Upper lobe of left lung (tissue), 6 donors: ENCODE measurements around the gene ALPP. TPM values are rescaled to one million over a fixed set of nuclear protein-coding genes. Genes with fewer than 3 reads are reported as not detected.
"Not testable (repeated sequence)": the region's sequence is repeated elsewhere in the genome, so short reads cannot be mapped to it uniquely, and the experiment has no call there.

Experiments
- ATAC-seq, 2 donors: fragments of 200-7000 bp; cut with Tn5 transposase; one replicate each; pipeline ENCODE4 v1.9.1; 2022; ENCODE audit warnings: mild to moderate bottlenecking in 2 of 2, moderate library complexity in 2 of 2; ENCODE audit not compliant: low FRiP score in 2 of 2
- DNase-seq, 2 donors: peaks; one replicate each; pipeline ENCODE4 v3.0.0-alpha.2; 2019 to 2020
- H3K27ac ChIP-seq, 4 donors: fragments of 200-600 bp; sonication (generic); one replicate each; pipeline ENCODE4 v1.5.1; 2016 to 2019
- H3K27me3 ChIP-seq, 4 donors: fragments of 200-600 bp; sonication (generic); one replicate each; pipeline ENCODE4 v1.5.1; 2017 to 2019
- H3K36me3 ChIP-seq, 4 donors: fragments of 200-600 bp; sonication (generic); one replicate each; pipeline ENCODE4 v1.5.1; 2016 to 2019
- H3K4me1 ChIP-seq, 4 donors: fragments of 200-600 bp; sonication (generic); one replicate each; pipeline ENCODE4 v1.5.1; 2018 to 2019
- H3K4me3 ChIP-seq, 4 donors: fragments of 200-600 bp; sonication (generic); one replicate each; pipeline ENCODE4 v1.5.1; 2017 to 2019; ENCODE audit warnings: mild to moderate bottlenecking in 2 of 4, moderate library complexity in 1 of 4
- H3K9me3 ChIP-seq, 4 donors: fragments of 200-600 bp; sonication (generic); one replicate each; pipeline ENCODE4 v1.5.1; 2018 to 2019
- EP300 ChIP-seq, 4 donors: sonication (generic); formaldehyde crosslinking; IDR thresholded peaks; one replicate each; pipeline ENCODE4 v1.5.1; 2017; ENCODE audit warnings: antibody characterized with exemption in 4 of 4, control low read depth in 2 of 4
- POLR2A ChIP-seq, 4 donors: fragments of 450-650 bp; IDR thresholded peaks; one replicate each; pipeline ENCODE4 v1.5.1; 2016 to 2017; ENCODE audit warnings: antibody characterized with exemption in 4 of 4, mild to moderate bottlenecking in 2 of 4
- POLR2AphosphoS5 ChIP-seq, 2 donors: sonication (generic); formaldehyde crosslinking; IDR thresholded peaks; one replicate each; pipeline ENCODE4 v1.5.1; 2017; ENCODE audit warnings: antibody characterized with exemption in 2 of 2
- WGBS, 2 donors: methylation state at CpG; one replicate each; pipeline ENCODE4 v1.1.5; 2017 to 2018; 5-methylcytosine and 5-hydroxymethylcytosine counted together
- small RNA-seq, 4 donors: library from RNA; depleted of rRNA; stranded (forward); fragments of <200 nt; gene quantifications; one replicate each; pipeline ENCODE3, GENCODE V24; 2016
- total RNA-seq, 6 donors: library from RNA; depleted of rRNA in 4 of 6; stranded (reverse); fragments of >200 nt in 4 of 6; gene quantifications; one replicate each; pipeline versions ENCODE4 v1.1.0 to v1.2.1, GENCODE V29; 2016 to 2021
- TF ChIP-seq, protein P1 (sequence below), 6 experiments: fragments of 450-650 bp in 4 of 6; fragments of 200-600 bp in 2 of 6; sonication (generic) in 2 of 6; IDR thresholded peaks; one replicate each; pipeline ENCODE4 v1.5.1; 2016 to 2019; ENCODE audit warnings: antibody characterized with exemption in 6 of 6
- donor health status: DM: no; HTN: no; CAD: no; lungs with moderate emphysema.
- donor health status: DM: no; HTN: yes; CAD: no; lungs with severe emphysema.

Gene ALPP
- total RNA-seq, 6 donors from 2014 or later = 4.8 to 59.1 (median 30.8) TPM

DNA sequence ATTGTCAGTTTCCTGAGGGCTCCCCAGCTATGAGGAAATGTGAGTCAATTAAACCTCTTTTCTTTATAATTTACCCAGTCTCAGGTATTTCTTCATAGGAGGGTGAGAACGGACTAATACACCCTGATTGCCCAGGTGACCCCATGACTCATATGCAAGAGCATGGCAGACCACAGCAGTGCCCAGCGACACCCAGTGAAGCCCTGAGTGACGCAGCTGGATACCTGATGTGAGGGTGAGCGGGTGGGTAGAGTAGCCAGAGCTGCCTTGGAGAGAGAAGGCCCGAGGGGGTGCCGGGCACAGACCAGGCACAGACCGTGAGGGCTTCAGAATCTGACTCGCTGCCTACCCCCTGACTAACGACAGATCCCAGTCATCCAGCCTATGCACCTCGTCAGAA lies 43.5 kb downstream of the ALPP start:
- WGBS, 2 donors = 89 to 96% methylated on average over 10 of the region's 10 CpGs
- H3K36me3 ChIP-seq = no peaks in the 10 kb centered on the region
- peaks cover 0 to 10% (median 0%) of the 10 kb centered on the region in 4 donors for H3K9me3 ChIP-seq
- H3K27ac ChIP-seq = no peak overlapping the region
- ATAC-seq = no peak
- H3K27me3 ChIP-seq = peaks cover 0 to 33% (median 14%) of the 10 kb centered on the region in 4 donors
- no peak for TF ChIP-seq POLR2AphosphoS5 (IDR thresholded peaks at IDR 0.05)
- TF ChIP-seq, protein P1, sequence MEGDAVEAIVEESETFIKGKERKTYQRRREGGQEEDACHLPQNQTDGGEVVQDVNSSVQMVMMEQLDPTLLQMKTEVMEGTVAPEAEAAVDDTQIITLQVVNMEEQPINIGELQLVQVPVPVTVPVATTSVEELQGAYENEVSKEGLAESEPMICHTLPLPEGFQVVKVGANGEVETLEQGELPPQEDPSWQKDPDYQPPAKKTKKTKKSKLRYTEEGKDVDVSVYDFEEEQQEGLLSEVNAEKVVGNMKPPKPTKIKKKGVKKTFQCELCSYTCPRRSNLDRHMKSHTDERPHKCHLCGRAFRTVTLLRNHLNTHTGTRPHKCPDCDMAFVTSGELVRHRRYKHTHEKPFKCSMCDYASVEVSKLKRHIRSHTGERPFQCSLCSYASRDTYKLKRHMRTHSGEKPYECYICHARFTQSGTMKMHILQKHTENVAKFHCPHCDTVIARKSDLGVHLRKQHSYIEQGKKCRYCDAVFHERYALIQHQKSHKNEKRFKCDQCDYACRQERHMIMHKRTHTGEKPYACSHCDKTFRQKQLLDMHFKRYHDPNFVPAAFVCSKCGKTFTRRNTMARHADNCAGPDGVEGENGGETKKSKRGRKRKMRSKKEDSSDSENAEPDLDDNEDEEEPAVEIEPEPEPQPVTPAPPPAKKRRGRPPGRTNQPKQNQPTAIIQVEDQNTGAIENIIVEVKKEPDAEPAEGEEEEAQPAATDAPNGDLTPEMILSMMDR (IDR thresholded peaks at IDR 0.05) = no peak
- no peak for TF ChIP-seq POLR2A (IDR thresholded peaks at IDR 0.05)
- TF ChIP-seq EP300 (IDR thresholded peaks at IDR 0.05) = no peak
- H3K4me3 ChIP-seq = no peak overlapping the region
- no peak for DNase-seq
- peaks cover 13 to 32% (median 28%) of the 10 kb centered on the region in 4 donors for H3K4me1 ChIP-seq

DNA sequence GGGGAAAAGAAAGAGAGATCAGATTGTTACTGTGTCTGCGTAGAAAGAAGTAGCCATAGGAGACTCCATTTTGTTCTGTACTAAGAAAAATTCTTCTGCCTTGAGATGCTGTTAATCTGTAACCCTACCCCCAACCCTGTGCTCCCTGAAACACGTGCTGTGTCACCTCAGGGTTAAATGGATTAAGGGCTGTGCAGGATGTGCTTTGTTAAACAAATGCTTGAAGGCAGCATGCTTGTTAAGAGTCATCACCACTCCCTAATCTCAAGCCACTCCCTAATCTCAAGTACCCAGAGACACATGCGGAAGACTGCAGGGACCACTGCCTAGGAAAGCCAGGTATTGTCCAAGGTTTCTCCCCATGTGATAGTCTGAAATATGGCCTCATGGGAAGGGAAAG lies 44.4 kb downstream of the ALPP start:
- H3K27ac ChIP-seq, H3K4me3 ChIP-seq, DNase-seq, ATAC-seq, H3K36me3 ChIP-seq: not testable (repeated sequence)
- Histone ChIP-seq H3K9me3 (peaks cover 0 to 10% (median 0%) of the 10 kb centered on the region in 4 donors), H3K4me1 (peaks cover 13 to 32% (median 28%) of the 10 kb centered on the region in 4 donors), H3K27me3 (peaks cover 0 to 33% (median 14%) of the 10 kb centered on the region in 4 donors)
- 50 to 64% methylated on average over 1 to 3 of the region's 3 CpGs for WGBS, 2 donors

DNA sequence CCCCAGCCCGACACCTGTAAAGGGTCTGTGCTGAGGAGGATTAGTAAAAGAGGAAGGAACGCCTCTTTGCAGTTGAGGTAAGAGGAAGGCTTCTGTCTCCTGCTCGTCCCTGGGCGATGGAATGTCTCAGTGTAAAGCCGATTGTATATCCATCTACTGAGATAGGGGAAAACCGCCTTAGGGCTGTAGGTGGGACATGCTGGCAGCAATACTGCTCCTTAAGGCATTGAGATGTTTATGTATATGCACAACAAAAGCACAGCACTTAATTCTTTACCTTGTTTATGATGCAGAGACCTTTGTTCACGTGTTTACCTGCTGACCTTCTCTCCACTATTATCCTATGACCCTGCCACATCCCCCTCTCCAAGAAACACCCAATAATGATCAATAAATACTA lies 44.9 kb downstream of the ALPP start:
- H3K36me3 ChIP-seq = not testable (repeated sequence)
- WGBS, 2 donors = 49 to 56% methylated on average over 7 of the region's 7 CpGs

DNA sequence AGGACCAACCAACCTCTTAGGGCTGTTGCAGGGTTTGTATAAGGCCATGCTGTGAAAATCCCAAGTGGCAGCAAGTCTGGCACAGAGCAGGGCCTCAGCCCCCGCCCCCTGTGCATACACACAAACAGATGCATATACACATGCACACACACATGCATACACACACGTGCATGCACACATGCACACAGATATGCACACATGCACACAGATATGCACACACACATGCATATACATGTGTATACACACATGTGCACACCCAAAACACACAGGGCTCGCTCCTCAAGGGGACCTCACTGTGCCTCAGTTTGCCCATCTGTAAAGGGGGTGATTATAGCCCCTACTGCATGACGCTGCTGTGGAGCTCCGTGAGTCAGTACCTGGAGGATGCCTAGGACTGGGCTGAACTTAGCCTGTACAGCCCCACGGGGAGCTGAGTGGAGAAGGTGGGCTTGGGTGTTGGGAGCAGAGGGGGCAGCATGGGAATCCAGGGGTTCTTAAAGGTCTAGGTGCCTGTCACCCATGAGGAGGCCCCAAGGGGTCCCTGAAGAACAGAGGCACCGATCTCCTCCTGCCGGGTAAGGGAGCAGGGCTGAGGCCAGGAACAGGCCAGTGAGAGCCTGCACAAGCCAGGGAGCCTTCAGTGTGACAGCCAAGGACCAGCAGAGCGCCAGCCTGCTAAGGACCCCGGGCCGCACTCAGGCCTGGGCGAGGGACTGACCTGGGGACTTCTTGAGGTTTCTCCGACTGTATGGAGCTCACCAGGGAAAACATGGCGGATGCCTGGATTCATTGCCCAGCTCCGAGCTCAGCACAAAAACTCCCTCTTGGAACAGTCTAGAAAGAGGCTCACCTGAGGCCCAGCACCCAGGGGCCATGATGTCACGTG lies 53.4 kb downstream of the ALPP start:
- H3K4me1 ChIP-seq = no peaks in the 10 kb centered on the region
- no peak overlapping the region for H3K27ac ChIP-seq
- no peak overlapping the region for H3K4me3 ChIP-seq
- no peaks in the 10 kb centered on the region for H3K9me3 ChIP-seq
- ATAC-seq = no peak
- no peaks in the 10 kb centered on the region for H3K27me3 ChIP-seq
- WGBS, 2 donors = 89 to 90% methylated on average over 14 to 16 of the region's 16 CpGs
- no peak for TF ChIP-seq EP300 (IDR thresholded peaks at IDR 0.05)
- TF ChIP-seq POLR2A (IDR thresholded peaks at IDR 0.05) = no peak
- H3K36me3 ChIP-seq = no peaks in the 10 kb centered on the region
- peak; percentile 8 to 66 for DNase-seq

More for the DNA sequence above, 44.9 kb downstream of the ALPP start:
- H3K4me1 ChIP-seq = peaks cover 13 to 28% (median 27%) of the 10 kb centered on the region in 4 donors
- not testable (repeated sequence) for DNase-seq, H3K27ac ChIP-seq, H3K4me3 ChIP-seq, ATAC-seq
- H3K27me3 ChIP-seq = peaks cover 0 to 29% (median 14%) of the 10 kb centered on the region in 4 donors
- H3K9me3 ChIP-seq = peaks cover 0 to 10% (median 0%) of the 10 kb centered on the region in 4 donors

Small RNA genes within 50 kb of the gene (small RNA-seq; reads per million reads assigned to genes)
- 0 reads per million in 4 donors for gene AC068134.3
- 0 reads per million in 4 donors for gene AC068134.4

Other genes starting within 250 kb of the ALPP start
- gene ALPG, start 28.1 kb downstream of the ALPP start, total RNA-seq = 1 to 10 TPM in 3 of 6 donors, under 1 TPM in 1, not detected in 2; 0.91 to 2.3 (median 1.4) TPM
- gene ALPI, start 77.4 kb downstream of the ALPP start, total RNA-seq = not detected
- gene ECEL1, start 109.1 kb downstream of the ALPP start, total RNA-seq = under 1 TPM in 2 of 6 donors, not detected in 4; 0.14 to 0.40 TPM
- not detected for gene PRSS56, start 141.6 kb downstream of the ALPP start, total RNA-seq
- not detected for gene CHRND, start 147.4 kb downstream of the ALPP start, total RNA-seq
- gene CHRNG, start 160.9 kb downstream of the ALPP start, total RNA-seq = not detected
- 10 to 100 TPM in 1 of 6 donors, 1 to 10 TPM in 5; 2.6 to 12.6 (median 4.4) TPM for gene TIGD1, start 171.8 kb downstream of the ALPP start, total RNA-seq
- 10 to 100 TPM; 24.1 to 96.4 (median 57.2) TPM for gene EIF4E2, start 171.9 kb downstream of the ALPP start, total RNA-seq